ENCODE measurements around the gene SRSF2. TPM values are rescaled to one million over a fixed set of nuclear protein-coding genes. Genes with fewer than 3 reads are reported as not detected.
"Not testable (repeated sequence)": the region's sequence is repeated elsewhere in the genome, so short reads cannot be mapped to it uniquely, and the experiment has no call there.

SRSF2 gene
- total RNA-seq, 2 experiments from 2014 or later = 376 to 384 TPM

DNA sequence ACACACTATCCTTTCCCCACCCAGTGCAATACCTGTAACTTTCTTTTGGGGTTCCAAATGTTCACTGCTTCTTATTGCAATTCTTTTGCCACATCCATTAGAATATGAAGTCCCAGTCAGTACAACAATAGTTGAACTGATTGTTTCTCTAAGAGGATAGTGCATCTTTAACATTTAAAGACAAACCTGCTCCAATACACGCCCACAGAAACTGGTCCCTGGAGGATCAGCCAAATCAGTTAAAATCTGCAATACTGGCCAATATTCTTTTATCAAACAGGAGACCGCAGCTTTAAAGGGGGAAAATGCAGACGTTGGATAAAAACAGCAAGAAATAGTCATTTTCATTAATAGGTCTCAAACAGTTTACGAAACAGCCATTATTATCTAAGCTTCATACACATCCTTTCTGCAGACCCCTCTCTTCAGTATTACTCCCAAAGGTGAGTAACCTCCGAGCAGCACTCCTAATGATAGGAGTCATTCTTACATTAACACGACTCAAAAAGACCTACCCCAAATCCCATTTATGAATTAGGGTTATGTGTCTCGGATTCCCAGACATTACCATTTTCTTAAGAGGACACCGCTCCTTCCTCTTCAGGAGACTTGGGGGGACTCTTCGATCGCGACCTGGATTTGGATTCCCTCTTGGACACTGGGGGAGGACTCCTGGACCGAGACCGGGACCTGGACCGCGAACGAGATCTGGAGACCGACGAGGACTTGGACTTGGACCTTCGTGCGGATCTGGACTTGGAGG is 1.4 kb downstream of the SRSF2 start:
- Mint-ChIP-seq H3K4me1 (peaks cover 38% of the 10 kb centered on the region), H3K9me3 (no peaks in the 10 kb centered on the region), H3K4me3 (peak overlapping the region; percentile 99), H3K27ac (peak overlapping the region; percentile 98), H3K27me3 (no peaks in the 10 kb centered on the region), H3K36me3 (peaks cover 41% of the 10 kb centered on the region)
- DNase-seq (no peak), ATAC-seq (ENCODE audit: low read depth) (no peak)
- POLR2A ChIA-PET = interaction anchor here (0.6 to 5.2 kb wide), 13 partner anchors 9 to 462 kb away, joined by 3 to 100 read pairs (median 9); partner anchors contain the start of genes JMJD6, METTL23 and MXRA7

DNA sequence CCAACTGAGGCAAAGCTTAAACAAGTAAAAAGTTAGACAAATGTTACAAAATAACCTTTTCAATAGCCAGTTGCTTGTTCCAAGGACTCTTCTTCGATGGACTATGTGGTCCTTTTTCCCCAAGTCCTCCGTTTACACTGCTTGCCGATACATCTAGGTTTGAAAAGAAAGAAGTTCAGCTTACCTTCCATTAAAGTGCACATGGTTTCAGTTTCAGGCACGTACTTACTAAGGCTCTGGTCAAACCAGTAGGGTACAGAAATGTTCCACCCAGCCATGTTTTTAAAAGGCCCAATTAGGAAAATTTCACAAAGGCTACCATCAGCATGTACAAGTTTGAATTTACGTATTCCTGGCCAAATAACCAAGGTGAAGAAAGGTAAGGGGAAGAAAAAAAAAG is 2.1 kb downstream of the SRSF2 start:
- peaks cover 40% of the 10 kb centered on the region for H3K36me3 Mint-ChIP-seq
- no peaks in the 10 kb centered on the region for H3K27me3 Mint-ChIP-seq
- DNase-seq (no peak), ATAC-seq (ENCODE audit: low read depth) (no peak)
- H3K9me3 Mint-ChIP-seq = no peaks in the 10 kb centered on the region
- POLR2A ChIA-PET = interaction anchor here (0.6 to 5.2 kb wide), 8 partner anchors 9 to 461 kb away, joined by 3 to 100 read pairs (median 7); partner anchors contain the start of genes JMJD6, METTL23 and MXRA7
- peak overlapping the region; percentile 98 for H3K27ac Mint-ChIP-seq
- peak overlapping the region; percentile 99 for H3K4me3 Mint-ChIP-seq
- peaks cover 38% of the 10 kb centered on the region for H3K4me1 Mint-ChIP-seq

DNA sequence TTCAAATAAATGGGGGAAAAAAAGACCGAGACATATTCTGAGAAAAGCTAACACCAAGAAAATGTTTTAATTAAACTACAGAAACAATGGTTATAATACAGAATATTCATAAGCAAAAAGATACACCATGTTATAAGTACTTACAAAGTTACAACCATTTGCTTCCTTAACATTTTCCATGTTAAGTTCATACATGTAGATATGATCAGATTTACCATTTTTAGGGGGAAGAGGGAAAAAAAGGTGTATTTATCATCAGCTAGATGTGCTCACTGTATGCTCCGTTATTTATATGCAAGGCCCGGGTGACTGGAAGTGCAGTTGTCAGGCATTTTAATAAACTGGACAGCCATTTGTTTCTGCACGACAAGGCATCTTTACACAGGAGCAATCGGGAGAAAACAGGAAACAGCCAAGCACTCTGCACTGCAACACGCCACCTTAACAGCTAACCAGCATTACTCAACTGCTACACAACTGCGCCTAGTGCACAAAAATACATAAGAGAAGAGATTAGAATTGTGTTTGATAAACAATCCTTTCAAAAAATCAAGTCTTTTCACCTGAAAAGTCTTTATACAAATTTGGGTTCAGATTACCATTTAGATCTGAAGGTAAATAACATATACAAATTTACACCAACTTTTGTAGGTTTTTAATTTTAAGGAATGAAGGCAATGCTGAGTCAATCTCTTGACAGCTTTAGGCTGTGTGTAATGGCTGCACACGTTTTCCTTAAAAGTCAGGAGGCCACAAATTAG is 2.9 kb downstream of the SRSF2 start:
- Mint-ChIP-seq H3K27me3 (no peaks in the 10 kb centered on the region), H3K4me1 (peaks cover 43% of the 10 kb centered on the region), H3K4me3 (peak overlapping the region; percentile 99), H3K9me3 (no peaks in the 10 kb centered on the region), H3K36me3 (peaks cover 41% of the 10 kb centered on the region), H3K27ac (peak overlapping the region; percentile 98)
- ATAC-seq (ENCODE audit: low read depth) (no peak), DNase-seq (no peak)
- POLR2A ChIA-PET = interaction anchor here (0.9 to 5.2 kb wide), 6 partner anchors 8 to 1400 kb away, joined by 3 to 100 read pairs (median 6); partner anchors contain the start of genes JMJD6 and METTL23

DNA sequence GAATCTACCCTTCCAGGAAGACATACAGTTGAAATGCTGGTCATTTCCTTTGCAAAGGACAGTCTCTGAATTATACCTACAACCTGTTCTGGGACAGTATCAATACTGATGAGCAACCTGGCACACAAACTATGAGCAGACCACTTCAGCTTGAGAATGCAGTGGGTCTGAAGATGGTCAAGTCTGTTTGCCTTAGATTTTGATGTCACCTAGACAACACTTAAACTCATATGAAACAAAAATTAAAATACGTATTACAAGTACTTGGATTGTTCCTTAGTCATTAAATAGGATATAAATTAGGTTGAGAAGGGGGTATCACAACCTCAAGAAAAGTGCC is 3.5 kb downstream of the SRSF2 start:
- ATAC-seq (ENCODE audit: low read depth) = no peak
- Mint-ChIP-seq H3K36me3 (peaks cover 43% of the 10 kb centered on the region), H3K4me1 (peaks cover 39% of the 10 kb centered on the region), H3K27me3 (no peaks in the 10 kb centered on the region), H3K27ac (peak overlapping the region; percentile 98), H3K4me3 (peak overlapping the region; percentile 99), H3K9me3 (no peaks in the 10 kb centered on the region)
- POLR2A ChIA-PET = interaction anchor here (0.7 to 4.9 kb wide), 4 partner anchors 17 to 1401 kb away, joined by 3 to 30 read pairs (median 4); no protein-coding TSS in a partner anchor
- DNase-seq = no peak

GRCh38 chr17:76732734-76733617 is 4.2 kb downstream of the SRSF2 start:
- Mint-ChIP-seq H3K4me3 (peak overlapping the region; percentile 99), H3K27me3 (no peaks in the 10 kb centered on the region), H3K4me1 (peaks cover 37% of the 10 kb centered on the region), H3K9me3 (no peaks in the 10 kb centered on the region), H3K36me3 (peaks cover 43% of the 10 kb centered on the region), H3K27ac (peak overlapping the region; percentile 40)
- DNase-seq (no peak), ATAC-seq (ENCODE audit: low read depth) (no peak)
- POLR2A ChIA-PET = interaction anchor here (0.7 to 1.3 kb wide), 4 partner anchors 17 to 46 kb away, joined by 3 to 5 read pairs (median 4); no protein-coding TSS in a partner anchor

DNA sequence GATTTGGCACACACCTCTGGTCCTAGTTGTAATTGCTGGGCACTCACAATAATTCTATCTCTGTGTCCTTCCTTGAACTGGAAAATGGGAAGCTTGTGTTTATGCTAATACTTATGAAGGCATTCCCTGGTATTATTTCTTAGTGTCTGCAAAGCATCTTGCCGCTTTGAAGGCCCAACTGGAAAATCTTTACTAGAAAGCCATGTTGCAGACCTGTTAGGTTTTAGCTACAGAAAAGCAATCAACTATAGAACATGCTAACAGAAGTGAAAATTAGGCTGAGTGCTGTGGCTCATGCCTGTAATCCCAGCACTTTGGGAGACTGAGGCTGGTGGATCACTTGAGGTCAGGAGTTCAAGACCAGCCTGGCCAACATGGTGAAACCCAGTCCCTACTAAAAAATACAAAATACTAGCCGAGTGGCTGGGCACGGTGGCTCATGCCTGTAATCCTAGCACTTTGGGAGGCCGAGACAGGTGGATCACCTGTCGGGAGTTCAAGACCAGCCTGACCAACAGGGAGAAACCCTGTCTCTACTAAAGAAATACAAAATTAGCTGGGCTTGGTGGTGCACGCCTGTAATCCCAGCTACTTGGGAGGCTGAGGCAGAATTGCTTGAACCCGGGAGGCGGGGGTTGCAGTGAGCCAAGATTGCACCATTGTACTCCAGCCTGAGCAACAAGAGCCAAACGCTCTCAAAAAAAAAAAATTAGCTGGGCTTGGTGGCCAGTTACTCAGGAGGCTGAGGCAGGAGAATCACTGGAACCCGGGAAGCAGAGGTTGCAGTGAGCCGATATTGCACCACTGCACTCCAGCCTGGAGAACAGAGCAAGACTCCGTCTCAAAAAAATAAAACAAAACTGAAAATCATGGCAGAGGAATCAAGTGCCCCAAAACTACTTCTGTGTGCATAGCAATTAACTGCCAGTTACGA is 5.1 kb downstream of the SRSF2 start:
- Mint-ChIP-seq H3K4me3 (peak overlapping the region; percentile 99), H3K36me3 (peaks cover 48% of the 10 kb centered on the region), H3K4me1 (peaks cover 41% of the 10 kb centered on the region), H3K27ac (peak overlapping the region; percentile 70)
- not testable (repeated sequence) for DNase-seq; H3K27me3 Mint-ChIP-seq; ATAC-seq (ENCODE audit: low read depth); H3K9me3 Mint-ChIP-seq
- POLR2A ChIA-PET = interaction anchor here (1.0 to 1.3 kb wide), 3 partner anchors 16 to 41 kb away, joined by 4 to 5 read pairs (median 4); no protein-coding TSS in a partner anchor

GRCh38 chr17:76727745-76728456 is 9.2 kb downstream of the SRSF2 start:
- no peak for DNase-seq
- ATAC-seq (ENCODE audit: low read depth) = no peak
- H3K36me3 Mint-ChIP-seq = peaks cover 40% of the 10 kb centered on the region

DNA sequence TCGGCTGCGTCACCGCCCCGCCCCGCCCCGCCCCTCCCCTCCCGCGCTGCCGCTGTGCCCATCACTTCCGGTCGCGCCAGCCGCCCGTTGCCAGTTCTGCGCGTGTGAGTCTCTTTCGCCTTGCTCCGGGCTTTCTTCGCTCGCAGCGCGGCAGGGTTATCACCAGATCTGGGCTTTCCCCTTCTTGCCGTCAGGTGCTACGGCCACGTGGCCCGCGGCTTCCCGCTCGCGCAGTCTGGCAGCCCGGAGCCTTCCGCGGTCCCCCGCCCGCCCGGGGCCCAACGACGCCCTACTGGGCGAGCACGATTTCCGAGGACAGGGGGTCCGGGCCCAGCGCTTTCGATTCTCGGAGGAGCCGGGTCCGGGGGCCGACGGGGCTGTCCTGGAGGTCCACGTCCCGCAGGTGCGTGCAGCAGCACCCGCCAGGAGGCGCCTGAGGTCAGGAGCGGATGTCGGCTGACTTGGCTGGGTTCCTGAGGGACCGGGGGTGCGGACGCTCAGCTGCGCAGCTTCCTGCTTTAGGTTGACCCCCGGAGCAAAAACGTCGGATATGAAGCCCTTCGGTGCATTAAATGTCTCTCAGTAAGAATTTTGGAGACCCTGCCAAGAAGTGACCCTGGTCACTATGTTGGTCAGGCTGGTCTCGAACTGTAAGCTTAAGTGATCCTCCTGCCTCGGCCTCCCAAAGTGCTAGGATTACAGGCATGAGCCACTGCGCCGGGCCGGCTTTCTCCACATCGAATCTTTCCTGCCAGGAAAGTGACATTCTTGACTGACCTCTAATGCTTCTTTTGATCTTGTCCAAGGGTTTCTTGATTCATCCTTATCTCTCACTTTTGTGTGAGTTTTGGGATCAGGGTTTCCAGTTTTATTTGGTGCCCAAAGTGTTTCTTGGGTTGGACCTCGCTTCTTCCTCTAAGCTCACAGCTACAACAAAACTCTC is 10.1 kb downstream of the SRSF2 start, which contains the start of gene METTL23:
Gene METTL23 (plus strand): TSS at position 64 of the 943 bp plus-strand sequence. CDS start 2,872 bp downstream, outside the sequence.
- POLR2A ChIA-PET = interaction anchor here (0.6 to 5.6 kb wide), 17 partner anchors 10 to 712 kb away, joined by 3 to 100 read pairs (median 7); partner anchors contain the start of genes MFSD11 and SRSF2
- peak within 1 kb of the TSS; percentile 99 for H3K27ac Mint-ChIP-seq
- no peaks in the 10 kb centered on the region for H3K9me3 Mint-ChIP-seq
- peak within 1 kb of the TSS; percentile 99 for H3K4me3 Mint-ChIP-seq
- DNase-seq (peak; percentile 92), ATAC-seq (ENCODE audit: low read depth) (peak; percentile 48)
- H3K4me1 Mint-ChIP-seq = peaks cover 38% of the 10 kb centered on the region
- H3K27me3 Mint-ChIP-seq = no peaks in the 10 kb centered on the region
- H3K36me3 Mint-ChIP-seq = peaks cover 40% of the 10 kb centered on the region

More at GRCh38 chr17:76727745-76728456, 9.2 kb downstream of the SRSF2 start:
- Mint-ChIP-seq H3K27ac (peak overlapping the region; percentile 99), H3K27me3 (no peaks in the 10 kb centered on the region), H3K9me3 (no peaks in the 10 kb centered on the region), H3K4me3 (peak overlapping the region; percentile 99), H3K4me1 (peaks cover 41% of the 10 kb centered on the region)
- POLR2A ChIA-PET = interaction anchor here (0.6 to 5.6 kb wide), 18 partner anchors 9 to 1604 kb away, joined by 3 to 100 read pairs (median 6); partner anchors contain the start of genes MFSD11 and SRSF2

DNA sequence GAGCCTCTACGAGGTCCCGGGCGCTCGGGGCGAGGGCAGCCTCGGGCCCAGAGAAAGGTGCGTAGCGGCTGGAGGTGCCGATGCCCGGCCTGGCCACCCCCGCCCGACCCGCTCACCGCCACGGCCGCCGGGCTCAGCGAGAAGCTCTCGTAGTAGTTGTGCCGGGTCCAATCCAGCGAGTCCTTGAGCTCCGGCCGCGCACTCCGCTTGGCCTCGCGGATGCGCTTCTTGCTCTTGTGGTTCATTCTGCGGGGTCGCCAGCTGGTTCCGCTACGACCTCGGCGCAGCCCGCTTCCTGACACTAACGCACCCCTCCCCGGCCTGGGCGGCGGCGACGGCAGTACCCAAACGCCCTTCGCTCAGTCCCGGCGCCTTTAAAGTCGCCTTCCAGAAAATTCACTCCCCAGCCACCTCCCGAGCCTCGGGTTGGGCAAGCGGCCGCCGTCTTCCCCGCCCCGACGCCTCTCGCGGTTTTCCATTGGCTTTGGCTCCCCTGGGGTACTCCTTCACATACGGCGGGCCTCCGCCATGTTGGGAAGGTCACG is 10.8 kb downstream of the SRSF2 start, which contains the start of gene JMJD6:
Gene JMJD6 (minus strand): TSS at position 376 of the 545 bp plus-strand sequence. CDS start 131 bp downstream, at position 245.
- H3K36me3 Mint-ChIP-seq = peaks cover 41% of the 10 kb centered on the region
- H3K4me1 Mint-ChIP-seq = peaks cover 38% of the 10 kb centered on the region
- POLR2A ChIA-PET = interaction anchor here (0.6 to 5.6 kb wide), 10 partner anchors 9 to 208 kb away, joined by 3 to 100 read pairs (median 9); partner anchors contain the start of genes MFSD11 and SRSF2
- ATAC-seq (ENCODE audit: low read depth) (peak; percentile 83), DNase-seq (no peak)
- H3K27me3 Mint-ChIP-seq = no peaks in the 10 kb centered on the region
- H3K9me3 Mint-ChIP-seq = no peaks in the 10 kb centered on the region
- H3K4me3 Mint-ChIP-seq = peak within 1 kb of the TSS; percentile 99
- peak within 1 kb of the TSS; percentile 99 for H3K27ac Mint-ChIP-seq

Data from activated naive CD8-positive, alpha-beta T cell treated with anti-CD3 and anti-CD28 coated beads, Interleukin-2, amount 10 ng/mL, durations not matched to agents 7 days and 5 days (primary cell).